ENCODE measurements around the gene GNPTG. TPM values are rescaled to one million over a fixed set of nuclear protein-coding genes. Genes with fewer than 3 reads are reported as not detected.

GNPTG gene
- total RNA-seq, 2 donors from 2014 or later: 34.0 to 38.4 TPM

- Histone ChIP-seq H3K4me1 (ENCODE audit: control insufficient read depth, insufficient read depth, low read length) (no peaks in the 10 kb centered on the region), H3K4me3 (ENCODE audit: low read length) (no peak overlapping the region), H3K36me3 (ENCODE audit: control insufficient read depth, insufficient read depth, low read length) (peaks cover 11% of the 10 kb centered on the region), H3K9ac (ENCODE audit: extremely low read depth, low read length, poor library complexity, severe bottlenecking) (no peak overlapping the region), H3K27ac (ENCODE audit: low read depth, low read length) (no peak overlapping the region), H3K27me3 (ENCODE audit: control insufficient read depth, insufficient read depth, low read length, poor library complexity, severe bottlenecking) (no peaks in the 10 kb centered on the region), H3K9me3 (ENCODE audit: control insufficient read depth, low read length) (no peaks in the 10 kb centered on the region)
- H3K4me3 Mint-ChIP-seq: no peak overlapping the region
- no peak for TF ChIP-seq CTCF (conservative IDR thresholded peaks at IDR 0.05)
- no peaks in the 10 kb centered on the region for H3K9me3 Mint-ChIP-seq
- WGBS, 2 experiments (ENCODE audit: insufficient coverage in 1 of 2, insufficient read length in 1 of 2): 90 to 91% methylated on average over 10 to 15 of the region's 15 CpGs
- H3K4me1 Mint-ChIP-seq: peaks cover 9% of the 10 kb centered on the region
- peaks cover 17% of the 10 kb centered on the region for H3K36me3 Mint-ChIP-seq (ENCODE audit: low read depth)
- no peak overlapping the region for H3K27ac Mint-ChIP-seq
- no peak for DNase-seq
- no peaks in the 10 kb centered on the region for H3K27me3 Mint-ChIP-seq (ENCODE audit: insufficient read depth)
These were observed 3.9 kb downstream of the GNPTG start for GRCh38 chr16:1355591-1355990.

GRCh38 chr16:1356061-1356900 is 4.5 kb downstream of the GNPTG start:
- Histone ChIP-seq H3K36me3 (ENCODE audit: control insufficient read depth, insufficient read depth, low read length) (peaks cover 11% of the 10 kb centered on the region), H3K4me3 (ENCODE audit: low read length) (no peak overlapping the region), H3K27me3 (ENCODE audit: control insufficient read depth, insufficient read depth, low read length, poor library complexity, severe bottlenecking) (no peaks in the 10 kb centered on the region), H3K9me3 (ENCODE audit: control insufficient read depth, low read length) (no peaks in the 10 kb centered on the region), H3K9ac (ENCODE audit: extremely low read depth, low read length, poor library complexity, severe bottlenecking) (no peak overlapping the region), H3K4me1 (ENCODE audit: control insufficient read depth, insufficient read depth, low read length) (no peaks in the 10 kb centered on the region), H3K27ac (ENCODE audit: low read depth, low read length) (no peak overlapping the region)
- no peak for DNase-seq
- 89 to 94% methylated on average over 20 to 33 of the region's 33 CpGs for WGBS, 2 experiments (ENCODE audit: insufficient coverage in 1 of 2, insufficient read length in 1 of 2)
- H3K4me1 Mint-ChIP-seq: peaks cover 9% of the 10 kb centered on the region
- no peak overlapping the region for H3K4me3 Mint-ChIP-seq
- no peaks in the 10 kb centered on the region for H3K9me3 Mint-ChIP-seq
- no peak overlapping the region for H3K27ac Mint-ChIP-seq
- no peaks in the 10 kb centered on the region for H3K27me3 Mint-ChIP-seq (ENCODE audit: insufficient read depth)
- no peak for TF ChIP-seq CTCF (conservative IDR thresholded peaks at IDR 0.05)
- H3K36me3 Mint-ChIP-seq (ENCODE audit: low read depth): peaks cover 23% of the 10 kb centered on the region

- no peaks in the 10 kb centered on the region for H3K27me3 ChIP-seq (ENCODE audit: control insufficient read depth, insufficient read depth, low read length, poor library complexity, severe bottlenecking)
- H3K27ac ChIP-seq (ENCODE audit: low read depth, low read length): no peak overlapping the region
- no peaks in the 10 kb centered on the region for H3K4me1 ChIP-seq (ENCODE audit: control insufficient read depth, insufficient read depth, low read length)
- H3K4me1 Mint-ChIP-seq: peaks cover 5% of the 10 kb centered on the region
- no peak overlapping the region for H3K9ac ChIP-seq (ENCODE audit: extremely low read depth, low read length, poor library complexity, severe bottlenecking)
- H3K4me3 ChIP-seq (ENCODE audit: low read length): no peak overlapping the region
- peaks cover 30% of the 10 kb centered on the region for H3K36me3 Mint-ChIP-seq (ENCODE audit: low read depth)
- TF ChIP-seq CTCF (conservative IDR thresholded peaks at IDR 0.05): no peak
- H3K36me3 ChIP-seq (ENCODE audit: control insufficient read depth, insufficient read depth, low read length): peaks cover 23% of the 10 kb centered on the region
- H3K4me3 Mint-ChIP-seq: no peak overlapping the region
- no peaks in the 10 kb centered on the region for H3K9me3 Mint-ChIP-seq
- H3K27ac Mint-ChIP-seq: no peak overlapping the region
- no peak for DNase-seq
- WGBS, 2 experiments (ENCODE audit: insufficient coverage in 1 of 2, insufficient read length in 1 of 2): 93 to 94% methylated on average over 15 to 19 of the region's 19 CpGs
- no peaks in the 10 kb centered on the region for H3K27me3 Mint-ChIP-seq (ENCODE audit: insufficient read depth)
- H3K9me3 ChIP-seq (ENCODE audit: control insufficient read depth, low read length): no peaks in the 10 kb centered on the region
These were observed 6.3 kb downstream of the GNPTG start for GRCh38 chr16:1357906-1358566.

Data from endodermal cell (in vitro differentiated cells).